WTC11 (cell line): ENCODE data around the gene DRAXIN.

Source experiments
- GTF2I ChIP-seq: fragments of 250-450 bp; sonication (Bioruptor Pico); conservative IDR thresholded peaks from 2 replicates; pipeline ENCODE4 v1.4.0; 2021; ENCODE audit warnings: mild to moderate bottlenecking
- NR2C2 ChIP-seq: sonication (generic); formaldehyde crosslinking; IDR thresholded peaks from 2 replicates; pipeline ENCODE4 v1.8.0; 2022; ENCODE audit warnings: mild to moderate bottlenecking, missing genetic modification reagents
- ZNF263 ChIP-seq: sonication (generic); formaldehyde crosslinking; IDR thresholded peaks from 2 replicates; pipeline ENCODE4 v1.8.1; 2022; ENCODE audit warnings: low read depth, mild to moderate bottlenecking, moderate library complexity, missing genetic modification reagents
- ZNF317 ChIP-seq: sonication (generic); formaldehyde crosslinking; IDR thresholded peaks from 2 replicates; pipeline ENCODE4 v1.8.1; 2023; ENCODE audit warnings: low read depth, mild to moderate bottlenecking, moderate library complexity, missing genetic modification reagents, borderline replicate concordance
- TF ChIP-seq, protein P1 (sequence below): sonication (generic); formaldehyde crosslinking; IDR thresholded peaks from 2 replicates; pipeline ENCODE4 v1.8.0; 2022; ENCODE audit warnings: mild to moderate bottlenecking, missing genetic modification reagents
- TF ChIP-seq, protein P2 (sequence below): fragments of 200-600 bp; IDR thresholded peaks from 2 replicates; pipeline ENCODE4 v1.8.0; 2022; ENCODE audit warnings: antibody characterized with exemption
- TF ChIP-seq, protein P3 (sequence below): fragments of 250-450 bp; sonication (Bioruptor Pico); IDR thresholded peaks from 2 replicates; pipeline ENCODE4 v2.1.2; 2022; ENCODE audit warnings: mild to moderate bottlenecking, moderate library complexity
- TF ChIP-seq, protein P4 (sequence below): sonication (generic); formaldehyde crosslinking; IDR thresholded peaks from 2 replicates; pipeline ENCODE4 v1.8.1; 2022; ENCODE audit warnings: low read depth, mild to moderate bottlenecking, moderate library complexity, missing genetic modification reagents, borderline replicate concordance
- TF ChIP-seq, protein P5 (sequence below): sonication (generic); formaldehyde crosslinking; IDR thresholded peaks from 2 replicates; pipeline ENCODE4 v1.8.1; 2022; ENCODE audit warnings: missing genetic modification reagents, borderline replicate concordance
- TF ChIP-seq, protein P6 (sequence below): sonication (generic); formaldehyde crosslinking; IDR thresholded peaks from 2 replicates; pipeline ENCODE4 v1.8.0; 2023; ENCODE audit warnings: mild to moderate bottlenecking, missing genetic modification reagents

DNA sequence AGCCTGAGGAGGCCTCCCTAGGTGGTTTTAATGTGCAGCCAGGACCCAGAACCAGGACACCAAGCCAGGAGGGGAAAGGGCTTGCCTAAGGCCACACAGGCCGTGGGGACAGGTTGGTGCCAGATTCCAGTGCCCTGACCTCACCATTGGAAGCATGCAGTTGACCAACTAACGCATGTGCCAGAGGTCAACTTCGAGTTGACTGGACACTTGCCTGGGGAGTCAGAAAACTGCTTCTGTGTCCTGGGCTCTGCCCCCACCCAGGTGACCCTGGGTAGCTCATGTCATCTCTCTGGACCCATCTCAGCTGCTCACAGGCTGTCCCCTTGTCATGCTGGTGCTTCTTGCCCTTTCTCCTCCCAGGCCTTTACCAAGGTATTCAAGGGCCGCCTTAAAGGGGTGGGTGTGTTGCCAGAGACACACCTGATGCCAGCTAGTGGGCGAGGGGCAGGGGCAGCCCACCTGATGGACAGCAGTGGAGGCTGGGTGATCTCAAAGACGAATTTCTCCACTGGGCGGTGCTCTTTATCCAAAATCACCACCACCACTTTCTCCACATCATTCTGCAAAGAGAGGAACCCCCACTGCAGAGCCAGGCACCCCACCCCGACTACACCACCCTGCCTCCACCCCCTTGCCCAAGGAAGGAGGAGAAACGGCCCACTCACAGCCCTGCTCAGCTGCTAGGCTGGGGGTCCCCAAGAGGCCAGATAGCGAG, 15.0 kb upstream of the DRAXIN start:
- TF ChIP-seq, protein P1, sequence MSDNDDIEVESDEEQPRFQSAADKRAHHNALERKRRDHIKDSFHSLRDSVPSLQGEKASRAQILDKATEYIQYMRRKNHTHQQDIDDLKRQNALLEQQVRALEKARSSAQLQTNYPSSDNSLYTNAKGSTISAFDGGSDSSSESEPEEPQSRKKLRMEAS: no peak
- TF ChIP-seq, protein P2, sequence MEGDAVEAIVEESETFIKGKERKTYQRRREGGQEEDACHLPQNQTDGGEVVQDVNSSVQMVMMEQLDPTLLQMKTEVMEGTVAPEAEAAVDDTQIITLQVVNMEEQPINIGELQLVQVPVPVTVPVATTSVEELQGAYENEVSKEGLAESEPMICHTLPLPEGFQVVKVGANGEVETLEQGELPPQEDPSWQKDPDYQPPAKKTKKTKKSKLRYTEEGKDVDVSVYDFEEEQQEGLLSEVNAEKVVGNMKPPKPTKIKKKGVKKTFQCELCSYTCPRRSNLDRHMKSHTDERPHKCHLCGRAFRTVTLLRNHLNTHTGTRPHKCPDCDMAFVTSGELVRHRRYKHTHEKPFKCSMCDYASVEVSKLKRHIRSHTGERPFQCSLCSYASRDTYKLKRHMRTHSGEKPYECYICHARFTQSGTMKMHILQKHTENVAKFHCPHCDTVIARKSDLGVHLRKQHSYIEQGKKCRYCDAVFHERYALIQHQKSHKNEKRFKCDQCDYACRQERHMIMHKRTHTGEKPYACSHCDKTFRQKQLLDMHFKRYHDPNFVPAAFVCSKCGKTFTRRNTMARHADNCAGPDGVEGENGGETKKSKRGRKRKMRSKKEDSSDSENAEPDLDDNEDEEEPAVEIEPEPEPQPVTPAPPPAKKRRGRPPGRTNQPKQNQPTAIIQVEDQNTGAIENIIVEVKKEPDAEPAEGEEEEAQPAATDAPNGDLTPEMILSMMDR: no peak
- TF ChIP-seq ZNF317 (CRISPR knock-in tag) (no peak), ZNF263 (CRISPR knock-in tag) (no peak), NR2C2 (CRISPR knock-in tag) (no peak), GTF2I (CRISPR knock-in tag) (no peak)
- TF ChIP-seq, protein P3, sequence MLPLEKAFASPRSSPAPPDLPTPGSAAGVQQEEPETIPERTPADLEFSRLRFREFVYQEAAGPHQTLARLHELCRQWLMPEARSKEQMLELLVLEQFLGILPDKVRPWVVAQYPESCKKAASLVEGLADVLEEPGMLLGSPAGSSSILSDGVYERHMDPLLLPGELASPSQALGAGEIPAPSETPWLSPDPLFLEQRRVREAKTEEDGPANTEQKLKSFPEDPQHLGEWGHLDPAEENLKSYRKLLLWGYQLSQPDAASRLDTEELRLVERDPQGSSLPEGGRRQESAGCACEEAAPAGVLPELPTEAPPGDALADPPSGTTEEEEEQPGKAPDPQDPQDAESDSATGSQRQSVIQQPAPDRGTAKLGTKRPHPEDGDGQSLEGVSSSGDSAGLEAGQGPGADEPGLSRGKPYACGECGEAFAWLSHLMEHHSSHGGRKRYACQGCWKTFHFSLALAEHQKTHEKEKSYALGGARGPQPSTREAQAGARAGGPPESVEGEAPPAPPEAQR (CRISPR knock-in tag): no peak
- TF ChIP-seq, protein P4, sequence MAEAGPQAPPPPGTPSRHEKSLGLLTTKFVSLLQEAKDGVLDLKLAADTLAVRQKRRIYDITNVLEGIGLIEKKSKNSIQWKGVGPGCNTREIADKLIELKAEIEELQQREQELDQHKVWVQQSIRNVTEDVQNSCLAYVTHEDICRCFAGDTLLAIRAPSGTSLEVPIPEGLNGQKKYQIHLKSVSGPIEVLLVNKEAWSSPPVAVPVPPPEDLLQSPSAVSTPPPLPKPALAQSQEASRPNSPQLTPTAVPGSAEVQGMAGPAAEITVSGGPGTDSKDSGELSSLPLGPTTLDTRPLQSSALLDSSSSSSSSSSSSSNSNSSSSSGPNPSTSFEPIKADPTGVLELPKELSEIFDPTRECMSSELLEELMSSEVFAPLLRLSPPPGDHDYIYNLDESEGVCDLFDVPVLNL (CRISPR knock-in tag): no peak
- TF ChIP-seq, protein P5, sequence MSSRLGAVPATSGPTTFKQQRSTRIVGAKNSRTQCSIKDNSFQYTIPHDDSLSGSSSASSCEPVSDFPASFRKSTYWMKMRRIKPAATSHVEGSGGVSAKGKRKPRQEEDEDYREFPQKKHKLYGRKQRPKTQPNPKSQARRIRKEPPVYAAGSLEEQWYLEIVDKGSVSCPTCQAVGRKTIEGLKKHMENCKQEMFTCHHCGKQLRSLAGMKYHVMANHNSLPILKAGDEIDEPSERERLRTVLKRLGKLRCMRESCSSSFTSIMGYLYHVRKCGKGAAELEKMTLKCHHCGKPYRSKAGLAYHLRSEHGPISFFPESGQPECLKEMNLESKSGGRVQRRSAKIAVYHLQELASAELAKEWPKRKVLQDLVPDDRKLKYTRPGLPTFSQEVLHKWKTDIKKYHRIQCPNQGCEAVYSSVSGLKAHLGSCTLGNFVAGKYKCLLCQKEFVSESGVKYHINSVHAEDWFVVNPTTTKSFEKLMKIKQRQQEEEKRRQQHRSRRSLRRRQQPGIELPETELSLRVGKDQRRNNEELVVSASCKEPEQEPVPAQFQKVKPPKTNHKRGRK (CRISPR knock-in tag): no peak
- TF ChIP-seq, protein P6, sequence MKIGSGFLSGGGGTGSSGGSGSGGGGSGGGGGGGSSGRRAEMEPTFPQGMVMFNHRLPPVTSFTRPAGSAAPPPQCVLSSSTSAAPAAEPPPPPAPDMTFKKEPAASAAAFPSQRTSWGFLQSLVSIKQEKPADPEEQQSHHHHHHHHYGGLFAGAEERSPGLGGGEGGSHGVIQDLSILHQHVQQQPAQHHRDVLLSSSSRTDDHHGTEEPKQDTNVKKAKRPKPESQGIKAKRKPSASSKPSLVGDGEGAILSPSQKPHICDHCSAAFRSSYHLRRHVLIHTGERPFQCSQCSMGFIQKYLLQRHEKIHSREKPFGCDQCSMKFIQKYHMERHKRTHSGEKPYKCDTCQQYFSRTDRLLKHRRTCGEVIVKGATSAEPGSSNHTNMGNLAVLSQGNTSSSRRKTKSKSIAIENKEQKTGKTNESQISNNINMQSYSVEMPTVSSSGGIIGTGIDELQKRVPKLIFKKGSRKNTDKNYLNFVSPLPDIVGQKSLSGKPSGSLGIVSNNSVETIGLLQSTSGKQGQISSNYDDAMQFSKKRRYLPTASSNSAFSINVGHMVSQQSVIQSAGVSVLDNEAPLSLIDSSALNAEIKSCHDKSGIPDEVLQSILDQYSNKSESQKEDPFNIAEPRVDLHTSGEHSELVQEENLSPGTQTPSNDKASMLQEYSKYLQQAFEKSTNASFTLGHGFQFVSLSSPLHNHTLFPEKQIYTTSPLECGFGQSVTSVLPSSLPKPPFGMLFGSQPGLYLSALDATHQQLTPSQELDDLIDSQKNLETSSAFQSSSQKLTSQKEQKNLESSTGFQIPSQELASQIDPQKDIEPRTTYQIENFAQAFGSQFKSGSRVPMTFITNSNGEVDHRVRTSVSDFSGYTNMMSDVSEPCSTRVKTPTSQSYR (CRISPR knock-in tag): no peak
